HG03558 (cell line): Measurements from ENCODE around the gene GALNT10.

ENCODE experiments used
- ATAC-seq: cut with Tn5 transposase; IDR thresholded peaks from one replicate; pipeline ENCODE4 v1.9.1; 2021; ENCODE audit warnings: moderate number of reproducible peaks; ENCODE audit not compliant: unreplicated experiment; ENCODE audit errors: extremely low read depth

Gene GALNT10

DNA sequence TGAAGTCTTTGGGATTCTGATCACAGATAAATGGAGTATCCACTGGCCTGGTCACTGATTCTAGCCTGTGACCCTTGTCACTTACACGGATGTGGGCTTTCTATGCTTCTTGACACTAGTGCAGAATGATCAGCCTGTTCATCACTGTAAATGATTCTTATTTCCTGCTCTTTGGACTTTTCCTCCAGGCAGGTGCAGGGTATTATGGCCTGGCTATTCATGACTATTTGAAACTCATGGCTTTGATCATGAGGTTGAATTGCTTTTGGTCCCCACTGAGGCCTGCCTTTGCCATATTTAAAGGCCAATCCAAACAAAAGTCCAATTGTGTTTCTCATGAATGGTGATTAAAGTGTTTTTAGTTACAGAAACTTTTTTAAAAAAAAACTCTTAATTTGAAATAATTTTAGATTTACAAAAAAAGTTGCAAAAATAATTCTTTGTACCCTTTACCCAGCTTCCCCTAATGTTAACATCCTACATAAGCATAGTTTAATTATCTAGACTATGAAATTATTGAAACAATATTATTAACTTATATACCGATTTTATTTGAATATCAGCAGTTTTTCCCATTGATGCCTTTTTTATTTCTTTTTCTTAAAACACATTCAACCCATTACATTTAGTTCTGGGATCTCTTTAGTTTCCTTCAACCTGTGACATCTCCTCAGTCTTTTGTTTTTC is 68.1 kb downstream of the GALNT10 start:
- ATAC-seq, result no peak

DNA sequence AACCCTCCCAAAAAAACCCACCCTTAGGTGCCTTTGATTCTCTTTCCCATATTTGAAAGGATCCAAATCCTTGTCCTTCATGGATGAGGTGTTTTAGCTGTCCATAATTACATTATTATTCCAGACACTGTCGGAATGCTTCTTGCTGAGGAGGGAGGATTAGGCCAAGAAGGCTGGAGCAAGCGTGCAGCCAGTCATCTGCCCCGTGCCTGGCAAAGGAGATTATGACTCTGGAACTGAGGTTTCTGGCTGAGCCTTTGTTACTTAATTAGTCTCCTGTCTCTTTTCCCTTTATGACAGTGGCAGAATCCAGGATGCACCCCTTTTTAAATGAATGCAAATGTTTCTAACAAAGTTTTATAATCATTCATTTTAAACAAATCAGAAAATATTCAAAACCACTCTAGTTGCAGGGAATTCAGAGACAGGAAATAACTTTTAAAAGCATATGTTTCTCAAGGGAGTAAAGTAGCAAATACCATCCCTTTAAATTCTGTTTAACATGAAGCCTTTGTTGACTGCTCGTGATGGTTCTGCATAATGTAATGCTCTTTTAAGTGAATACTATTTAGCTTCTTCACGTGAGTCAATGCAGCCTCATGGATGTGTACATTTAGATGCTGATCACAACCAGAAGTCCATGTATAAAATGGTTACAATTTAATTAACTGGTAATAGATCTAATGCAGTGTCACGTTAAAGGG is 69.8 kb downstream of the GALNT10 start:
- ATAC-seq, result no peak

- ATAC-seq, result no peak
These were observed 71.8 kb downstream of the GALNT10 start for GRCh38 chr5:154262342-154262741.

DNA sequence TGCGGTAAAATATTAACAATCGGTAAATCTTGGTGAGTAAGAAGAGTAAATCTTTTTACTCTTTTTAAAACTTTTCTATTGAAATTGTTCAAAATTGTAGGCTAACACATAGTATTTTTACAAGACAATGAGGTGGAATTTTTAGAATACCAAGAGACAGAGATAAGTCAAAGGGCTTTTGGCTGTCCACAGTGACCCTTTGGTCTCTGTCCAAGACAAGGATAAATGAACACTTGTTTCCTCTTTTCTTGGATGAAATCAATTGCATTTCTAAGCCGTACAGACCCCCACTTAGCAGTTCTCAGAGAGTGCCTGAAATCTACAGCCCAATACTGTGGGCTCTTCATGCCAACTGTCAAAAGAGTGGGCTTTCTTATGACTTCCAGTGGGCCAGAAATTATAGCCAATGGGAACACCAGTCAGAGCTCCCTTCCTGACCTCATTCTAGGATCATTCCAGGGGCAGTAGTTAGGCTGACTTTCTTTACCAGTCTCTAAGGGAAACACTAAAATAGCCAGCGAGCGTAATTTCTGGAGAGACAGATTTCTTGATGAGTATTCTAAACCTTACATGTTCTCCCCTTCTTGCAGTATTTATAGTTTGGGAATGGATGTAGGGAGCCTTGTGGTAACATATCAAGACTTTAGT is 74.1 kb downstream of the GALNT10 start:
- ATAC-seq, result no peak

DNA sequence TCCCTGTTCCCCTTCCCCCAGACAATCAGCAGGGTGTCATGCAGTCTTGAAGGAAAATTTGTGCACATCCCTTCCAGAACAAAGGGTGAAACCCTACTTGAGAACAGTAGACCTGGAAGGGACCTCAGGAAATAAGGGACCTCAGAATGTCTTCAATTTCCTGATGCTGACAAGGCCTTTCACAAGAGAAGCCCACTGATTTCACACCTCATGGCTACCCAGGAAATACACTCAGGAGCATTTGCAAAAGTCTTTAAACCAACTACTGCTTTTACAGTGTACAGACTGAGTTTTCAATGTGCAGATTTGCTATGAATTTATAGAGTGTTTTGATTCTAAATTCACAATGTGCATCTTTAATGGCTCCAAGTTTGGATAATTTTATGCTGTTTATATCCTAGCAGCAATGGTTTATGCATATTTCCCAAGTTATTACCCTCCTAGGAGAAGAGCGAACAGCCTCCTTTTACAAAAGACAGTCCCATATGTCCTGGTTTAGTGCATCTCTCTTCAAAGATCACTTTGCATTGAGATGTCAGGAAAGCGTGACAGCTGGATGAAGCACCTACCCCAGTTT is 74.8 kb downstream of the GALNT10 start:
- no peak for ATAC-seq

DNA sequence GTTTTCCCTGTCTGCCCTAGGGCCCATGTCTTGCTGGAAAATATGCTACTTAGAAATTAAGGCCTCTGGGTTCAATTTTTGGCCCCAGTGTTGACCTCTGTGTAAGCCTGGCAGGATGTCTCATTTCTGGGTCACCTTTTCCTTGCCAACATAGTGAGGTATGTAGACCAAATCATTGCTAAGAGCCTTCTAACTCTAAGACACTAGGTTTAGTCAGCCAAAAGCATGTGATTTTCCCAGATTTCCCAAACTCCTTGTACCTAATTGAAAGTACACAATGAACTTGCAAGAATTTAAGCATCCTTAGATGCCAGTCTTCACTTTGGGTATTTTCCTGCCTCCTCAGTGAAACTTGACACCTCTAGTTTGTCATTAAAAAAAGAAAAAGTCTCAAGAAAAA is 77.0 kb downstream of the GALNT10 start:
- no peak for ATAC-seq

DNA sequence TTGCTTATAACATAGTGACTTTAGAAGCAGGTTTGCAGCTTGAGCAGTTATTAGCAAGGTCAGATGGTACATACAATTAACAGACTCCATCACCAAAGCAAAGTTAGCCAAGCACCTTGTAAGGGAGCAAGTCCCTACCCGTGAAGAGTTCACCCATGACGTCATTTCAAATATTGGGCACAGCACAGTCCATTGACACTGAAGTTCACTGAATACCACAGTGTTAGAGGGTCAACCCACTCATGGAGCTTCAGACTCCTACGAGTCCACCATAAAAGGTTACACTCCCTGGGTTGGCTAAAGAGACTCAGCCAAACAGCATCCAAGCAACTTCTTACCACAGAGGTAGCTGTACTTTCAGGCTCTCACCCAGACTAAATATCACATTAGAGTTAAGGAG is 77.5 kb downstream of the GALNT10 start:
- ATAC-seq, result no peak

- no peak for ATAC-seq
These were observed 78.9 kb downstream of the GALNT10 start for GRCh38 chr5:154269414-154269813.

- no peak for ATAC-seq
These were observed 80.9 kb downstream of the GALNT10 start for GRCh38 chr5:154271466-154271865.

DNA sequence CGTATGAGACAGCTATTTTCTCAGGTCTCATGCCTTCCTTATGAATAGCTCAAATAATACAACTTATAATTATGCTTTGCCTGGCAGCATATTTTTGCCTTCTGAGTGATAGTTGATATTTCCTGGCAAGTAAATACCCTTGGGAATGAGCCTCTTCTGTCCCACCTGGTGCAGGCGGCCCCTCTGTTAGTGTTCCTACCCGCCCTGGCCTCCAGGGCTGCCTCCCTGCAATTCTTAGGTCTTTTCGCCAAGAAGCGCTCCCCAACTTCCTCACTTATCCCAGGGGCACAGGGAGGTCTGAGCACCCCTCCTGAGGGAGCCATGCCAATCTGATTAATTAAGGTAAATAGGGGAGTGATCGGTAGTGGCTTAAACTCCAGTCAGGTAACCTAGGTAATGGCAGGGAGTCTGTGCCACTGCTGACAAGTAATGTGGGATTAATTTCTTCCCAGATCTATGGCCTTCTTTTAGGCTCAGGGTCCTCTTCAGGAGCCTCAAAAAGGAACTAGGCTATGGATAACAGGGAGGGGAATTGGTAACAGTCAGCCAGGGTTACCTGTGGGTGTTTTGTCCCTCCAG is 81.5 kb downstream of the GALNT10 start:
- ATAC-seq, result no peak

DNA sequence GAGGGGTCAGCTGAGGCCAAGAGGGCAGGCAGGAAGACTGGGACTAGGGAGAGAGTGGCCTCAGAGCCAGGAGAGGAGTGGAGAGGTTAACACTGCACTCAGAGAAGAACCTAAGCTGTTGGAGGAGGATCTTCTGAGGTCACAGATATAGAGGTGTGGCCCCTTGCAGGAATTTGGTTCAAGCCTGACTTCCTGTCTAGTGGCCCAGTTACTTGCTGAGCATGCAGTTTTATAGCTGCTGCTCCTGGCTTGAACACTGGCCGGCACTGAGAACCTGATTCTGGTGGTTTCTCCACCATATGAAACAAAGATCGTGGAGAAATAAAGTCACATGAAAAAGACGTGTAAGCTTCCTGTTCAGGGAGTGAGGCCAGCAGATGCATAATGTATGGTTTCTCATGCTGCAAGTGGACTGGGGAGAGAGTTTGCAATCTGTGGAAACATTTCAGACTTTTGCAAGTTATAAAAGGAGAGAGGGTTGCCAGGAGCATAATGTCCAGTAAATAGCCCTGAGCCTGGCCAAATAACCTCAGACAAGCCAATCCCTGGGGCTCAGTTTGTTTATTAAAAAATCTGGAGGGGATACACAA is 82.6 kb downstream of the GALNT10 start:
- peak; percentile 34 for ATAC-seq

GRCh38 chr5:154273963-154274827 is 83.7 kb downstream of the GALNT10 start:
- no peak for ATAC-seq

- ATAC-seq, result no peak
These were observed 84.3 kb downstream of the GALNT10 start for GRCh38 chr5:154274828-154275185.

GRCh38 chr5:154275566-154275965 is 85.0 kb downstream of the GALNT10 start:
- no peak for ATAC-seq

- no peak for ATAC-seq
These were observed 85.9 kb downstream of the GALNT10 start for GRCh38 chr5:154276261-154276972.

- no peak for ATAC-seq
These were observed 86.4 kb downstream of the GALNT10 start for GRCh38 chr5:154276973-154277331.

- ATAC-seq, result no peak
These were observed 87.0 kb downstream of the GALNT10 start for GRCh38 chr5:154277499-154277898.

DNA sequence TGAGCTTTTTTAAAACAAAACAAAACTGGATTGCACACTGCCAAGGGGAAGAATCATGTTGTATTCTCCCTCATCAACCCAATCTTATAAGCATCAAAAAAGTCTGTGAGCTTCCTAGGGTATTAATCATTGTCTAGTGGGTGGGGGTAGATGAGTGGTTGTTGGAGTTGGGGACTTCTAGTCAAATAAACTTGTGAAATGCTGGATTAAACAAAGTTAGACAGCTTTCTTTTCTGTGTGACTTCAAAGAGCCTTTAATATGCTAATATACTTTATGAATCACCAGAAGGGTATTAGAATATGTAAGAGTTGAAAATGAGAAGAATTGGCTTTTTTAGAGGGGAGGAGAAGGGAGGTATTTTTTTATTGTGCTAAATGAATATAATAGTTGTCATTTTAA is 87.7 kb downstream of the GALNT10 start:
- ATAC-seq, result no peak

DNA sequence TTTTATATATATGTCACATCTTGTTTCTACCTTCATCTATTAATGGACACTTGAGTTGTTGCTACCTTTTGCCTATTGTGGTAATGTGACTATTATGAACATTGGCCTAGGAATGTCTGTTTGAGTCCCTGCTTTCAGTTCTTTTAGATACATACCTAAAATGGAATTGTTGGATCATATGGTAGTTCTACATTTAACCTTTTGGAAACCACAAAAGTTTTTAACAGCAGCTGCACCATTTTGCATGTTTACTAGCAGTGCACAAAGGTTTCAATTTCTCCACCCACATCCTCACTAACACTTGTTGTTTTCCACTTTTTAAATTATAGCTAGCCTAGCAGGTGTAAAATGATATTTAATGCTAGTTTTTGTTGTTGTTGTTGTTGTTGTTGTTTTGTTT is 88.4 kb downstream of the GALNT10 start:
- peak; percentile 51 for ATAC-seq
